MM.1S (cell line): ENCODE data around the gene PSMB10.

Experiments used
- DNase-seq: peaks from one replicate; pipeline ENCODE4 v3.0.0-alpha.2; 2015
- H2AFZ ChIP-seq: fragments of 300-600 bp; sonication (generic); 2 replicates; pipeline ENCODE4 v1.6.0; 2016; ENCODE audit warnings: antibody characterized with exemption, low read length
- H3F3A ChIP-seq: fragments of 300-600 bp; sonication (generic); 2 replicates; pipeline ENCODE4 v1.6.1; 2016; ENCODE audit warnings: mild to moderate bottlenecking, antibody characterized with exemption, low read length, moderate library complexity, mixed read lengths; ENCODE audit not compliant: insufficient read depth
- H3K27ac ChIP-seq: fragments of 300-600 bp; sonication (generic); 2 replicates; pipeline ENCODE4 v1.5.1; 2016; ENCODE audit warnings: mild to moderate bottlenecking, low read length
- H3K27me3 ChIP-seq: fragments of 300-600 bp; sonication (generic); replicated peaks from 2 replicates; pipeline ENCODE4 v1.6.0; 2016; ENCODE audit warnings: low read length; ENCODE audit not compliant: insufficient read depth
- H3K36me3 ChIP-seq: fragments of 300-600 bp; sonication (generic); replicated peaks from 2 replicates; pipeline ENCODE4 v1.6.1; 2016; ENCODE audit warnings: mild to moderate bottlenecking, low read length, mixed read lengths; ENCODE audit not compliant: insufficient read depth
- H3K4me1 ChIP-seq: fragments of 300-600 bp; sonication (generic); 2 replicates; pipeline ENCODE4 v1.6.1; 2016; ENCODE audit warnings: low read length, mixed read lengths
- H3K4me2 ChIP-seq: fragments of 300-600 bp; sonication (generic); 2 replicates; pipeline ENCODE4 v1.6.0; 2016; ENCODE audit warnings: low read depth, low read length
- H3K4me3 ChIP-seq: fragments of 300-600 bp; sonication (generic); 2 replicates; pipeline ENCODE4 v1.5.1; 2016; ENCODE audit warnings: low read length, mixed read lengths
- H3K79me2 ChIP-seq: fragments of 300-600 bp; sonication (generic); 2 replicates; pipeline ENCODE4 v1.6.1; 2016; ENCODE audit warnings: mixed run types, low read length, mixed read lengths
- H3K9ac ChIP-seq: fragments of 300-600 bp; sonication (generic); 2 replicates; pipeline ENCODE4 v1.6.1; 2016; ENCODE audit warnings: low read length, mixed read lengths
- H3K9me2 ChIP-seq: fragments of 300-600 bp; sonication (generic); replicated peaks from 2 replicates; pipeline ENCODE4 v1.6.1; 2016; ENCODE audit warnings: mild to moderate bottlenecking, low read length, mixed read lengths; ENCODE audit not compliant: insufficient read depth
- H3K9me3 ChIP-seq: fragments of 300-600 bp; sonication (generic); replicated peaks from 2 replicates; pipeline ENCODE4 v1.6.1; 2016; ENCODE audit warnings: mild to moderate bottlenecking, low read length, mixed read lengths; ENCODE audit not compliant: insufficient read depth
- H4K20me1 ChIP-seq: fragments of 300-600 bp; sonication (generic); 2 replicates; pipeline ENCODE4 v1.6.1; 2016; ENCODE audit warnings: mild to moderate bottlenecking, low read length, moderate library complexity, mixed read lengths; ENCODE audit not compliant: insufficient read depth
- EZH2 ChIP-seq: fragments of 300-600 bp; sonication (generic); optimal IDR thresholded peaks from 2 replicates; pipeline ENCODE3; 2017; ENCODE audit warnings: low read depth, mild to moderate bottlenecking, antibody characterized with exemption, low read length, mixed read lengths
- EZH2phosphoT487 ChIP-seq: fragments of 300-600 bp; sonication (generic); IDR thresholded peaks from 2 replicates; pipeline ENCODE4 v1.6.1; 2018; ENCODE audit warnings: antibody characterized with exemption, low read length
- TF ChIP-seq, protein P1 (sequence below): fragments of 300-600 bp; sonication (generic); IDR thresholded peaks from 2 replicates; pipeline ENCODE4 v1.5.1; 2016; ENCODE audit warnings: antibody characterized with exemption, low read length, mixed read lengths

The PSMB10 gene

GRCh38 chr16:67936880-67937605 is 393 bp upstream of the PSMB10 start:
- Histone ChIP-seq H3K4me3 (peak overlapping the region; percentile 99), H4K20me1 (no peaks in the 10 kb centered on the region), H3K27me3 (no peaks in the 10 kb centered on the region), H3K9ac (peak overlapping the region; percentile 89), H3K4me1 (peaks cover 15% of the 10 kb centered on the region), H3K79me2 (peaks cover 30% of the 10 kb centered on the region), H3K36me3 (no peaks in the 10 kb centered on the region; the same call in 1 of the 2 replicates), H3K9me3 (no peaks in the 10 kb centered on the region), H3K27ac (peak overlapping the region; percentile 82), H3K9me2 (no peaks in the 10 kb centered on the region), H2AFZ (peak overlapping the region; percentile 49), H3K4me2 (peak overlapping the region; percentile 87), H3F3A (peaks cover 17% of the 10 kb centered on the region)
- DNase-seq, result peak; percentile 95
- TF ChIP-seq, protein P1, sequence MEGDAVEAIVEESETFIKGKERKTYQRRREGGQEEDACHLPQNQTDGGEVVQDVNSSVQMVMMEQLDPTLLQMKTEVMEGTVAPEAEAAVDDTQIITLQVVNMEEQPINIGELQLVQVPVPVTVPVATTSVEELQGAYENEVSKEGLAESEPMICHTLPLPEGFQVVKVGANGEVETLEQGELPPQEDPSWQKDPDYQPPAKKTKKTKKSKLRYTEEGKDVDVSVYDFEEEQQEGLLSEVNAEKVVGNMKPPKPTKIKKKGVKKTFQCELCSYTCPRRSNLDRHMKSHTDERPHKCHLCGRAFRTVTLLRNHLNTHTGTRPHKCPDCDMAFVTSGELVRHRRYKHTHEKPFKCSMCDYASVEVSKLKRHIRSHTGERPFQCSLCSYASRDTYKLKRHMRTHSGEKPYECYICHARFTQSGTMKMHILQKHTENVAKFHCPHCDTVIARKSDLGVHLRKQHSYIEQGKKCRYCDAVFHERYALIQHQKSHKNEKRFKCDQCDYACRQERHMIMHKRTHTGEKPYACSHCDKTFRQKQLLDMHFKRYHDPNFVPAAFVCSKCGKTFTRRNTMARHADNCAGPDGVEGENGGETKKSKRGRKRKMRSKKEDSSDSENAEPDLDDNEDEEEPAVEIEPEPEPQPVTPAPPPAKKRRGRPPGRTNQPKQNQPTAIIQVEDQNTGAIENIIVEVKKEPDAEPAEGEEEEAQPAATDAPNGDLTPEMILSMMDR, result no peak
- no peak for TF ChIP-seq EZH2
- TF ChIP-seq EZH2phosphoT487, result no peak

GRCh38 chr16:67935402-67936123 is 1.1 kb downstream of the PSMB10 start:
- H2AFZ ChIP-seq, result peak overlapping the region; percentile 69
- DNase-seq, result peak; percentile 99
- H3F3A ChIP-seq, result peaks cover 16% of the 10 kb centered on the region
- H3K4me1 ChIP-seq, result peaks cover 15% of the 10 kb centered on the region
- no peaks in the 10 kb centered on the region for H4K20me1 ChIP-seq
- peak overlapping the region; percentile 99 for H3K4me3 ChIP-seq
- no peaks in the 10 kb centered on the region for H3K9me3 ChIP-seq
- peaks cover 30% of the 10 kb centered on the region for H3K79me2 ChIP-seq
- no peak for TF ChIP-seq EZH2phosphoT487
- H3K27me3 ChIP-seq, result no peaks in the 10 kb centered on the region
- H3K9me2 ChIP-seq, result no peaks in the 10 kb centered on the region
- H3K4me2 ChIP-seq, result peak overlapping the region; percentile 94
- H3K9ac ChIP-seq, result peak overlapping the region; percentile 89
- no peaks in the 10 kb centered on the region; the same call in 1 of the 2 replicates for H3K36me3 ChIP-seq
- H3K27ac ChIP-seq, result peak overlapping the region; percentile 82; the same call in 1 of the 2 replicates

- Histone ChIP-seq H3K36me3 (no peaks in the 10 kb centered on the region; the same call in 1 of the 2 replicates), H3K9me2 (no peaks in the 10 kb centered on the region), H3K27ac (no peak overlapping the region), H4K20me1 (no peaks in the 10 kb centered on the region), H3K27me3 (no peaks in the 10 kb centered on the region), H2AFZ (no peak overlapping the region), H3K9me3 (no peaks in the 10 kb centered on the region), H3F3A (peaks cover 16% of the 10 kb centered on the region), H3K79me2 (peaks cover 30% of the 10 kb centered on the region), H3K4me3 (peak overlapping the region; percentile 99), H3K4me2 (peak overlapping the region; percentile 94), H3K9ac (peak overlapping the region; percentile 53; the same call in 1 of the 2 replicates), H3K4me1 (peaks cover 15% of the 10 kb centered on the region)
- no peak for DNase-seq
- no peak for TF ChIP-seq EZH2phosphoT487
- TF ChIP-seq EZH2, result no peak
- TF ChIP-seq, protein P1, result no peak
Measured at GRCh38 chr16:67935101-67935401, 1.6 kb downstream of the PSMB10 start.
